ENCODE measurements around the gene SLCO4A1. TPM values are rescaled to one million over a fixed set of nuclear protein-coding genes. Genes with fewer than 3 reads are reported as not detected.
A peak's percentile ranks its signal among the peaks of the same experiment; 100 is the strongest.

SLCO4A1 gene
- total RNA-seq, 4 donors from 2014 or later = 6.7 to 22.1 (median 14.4) TPM

GRCh38 chr20:62661647-62662046 lies 19.3 kb downstream of the SLCO4A1 start:
- peaks cover 0 to 30% (median 0%) of the 10 kb centered on the region in 4 donors for H3K27me3 ChIP-seq
- no peak overlapping the region for H3K27ac ChIP-seq
- H3K4me1 ChIP-seq = peaks cover 0 to 25% (median 13%) of the 10 kb centered on the region in 3 donors
- WGBS, 2 donors = 93% methylated on average over 3 to 5 of the region's 11 CpGs
- peaks cover 0 to 42% (median 0%) of the 10 kb centered on the region in 3 donors for H3K36me3 ChIP-seq
- TF ChIP-seq CTCF (IDR thresholded peaks at IDR 0.05) (no peak), POLR2A (IDR thresholded peaks at IDR 0.05) (no peak)
- no peaks in the 10 kb centered on the region for H3K9me3 ChIP-seq
- intact Hi-C loops (cut with DNase I) = no loop called here
- no peak for DNase-seq
- H3K4me3 ChIP-seq = no peak overlapping the region

- H3K4me3 ChIP-seq = no peak overlapping the region
- TF ChIP-seq POLR2A (IDR thresholded peaks at IDR 0.05) = no peak
- TF ChIP-seq CTCF (IDR thresholded peaks at IDR 0.05) = no peak
- 28 to 30% methylated on average over 4 of the region's 6 CpGs for WGBS, 2 donors
- no peaks in the 10 kb centered on the region for H3K9me3 ChIP-seq
- DNase-seq = no peak
- peak overlapping the region in 1 of 4 donors; percentile 58 for H3K27ac ChIP-seq
- peaks cover 0 to 42% (median 0%) of the 10 kb centered on the region in 3 donors for H3K36me3 ChIP-seq
- peaks cover 0 to 32% (median 0%) of the 10 kb centered on the region in 4 donors for H3K27me3 ChIP-seq
- intact Hi-C loops (cut with DNase I) = no loop called here
- peaks cover 2 to 26% (median 13%) of the 10 kb centered on the region in 3 donors for H3K4me1 ChIP-seq
These were observed 20.1 kb downstream of the SLCO4A1 start for GRCh38 chr20:62662422-62662821.

GRCh38 chr20:62663145-62664018 lies 21.1 kb downstream of the SLCO4A1 start:
- WGBS, 2 donors = 83 to 89% methylated on average over 23 of the region's 24 CpGs
- peaks cover 0 to 42% (median 0%) of the 10 kb centered on the region in 3 donors for H3K36me3 ChIP-seq
- H3K27ac ChIP-seq = no peak overlapping the region
- TF ChIP-seq CTCF (IDR thresholded peaks at IDR 0.05) (no peak), POLR2A (IDR thresholded peaks at IDR 0.05) (no peak)
- intact Hi-C loops (cut with DNase I) = no loop called here
- peaks cover 4 to 34% (median 13%) of the 10 kb centered on the region in 3 donors for H3K4me1 ChIP-seq
- peaks cover 0 to 36% (median 0%) of the 10 kb centered on the region in 4 donors for H3K27me3 ChIP-seq
- no peak overlapping the region for H3K4me3 ChIP-seq
- DNase-seq = no peak
- H3K9me3 ChIP-seq = no peaks in the 10 kb centered on the region

- Histone ChIP-seq H3K4me3 (no peak overlapping the region), H3K9me3 (no peaks in the 10 kb centered on the region), H3K27ac (no peak overlapping the region), H3K27me3 (peaks cover 0 to 42% (median 0%) of the 10 kb centered on the region in 4 donors), H3K4me1 (peaks cover 4 to 38% (median 13%) of the 10 kb centered on the region in 3 donors), H3K36me3 (peaks cover 0 to 34% (median 0%) of the 10 kb centered on the region in 3 donors)
- no peak for DNase-seq
- intact Hi-C loops (cut with DNase I) = no loop called here
- TF ChIP-seq POLR2A (IDR thresholded peaks at IDR 0.05) (no peak), CTCF (IDR thresholded peaks at IDR 0.05) (no peak)
- WGBS, 2 donors = 79 to 92% methylated on average over 12 to 14 of the region's 18 CpGs
These were observed 22.0 kb downstream of the SLCO4A1 start for GRCh38 chr20:62664019-62664971.

Data from esophagus squamous epithelium (tissue), 5 donors.